Stomach (tissue), 9 donors: ENCODE results near the gene NHS. TPM values are rescaled to one million over a fixed set of nuclear protein-coding genes. Genes with fewer than 3 reads are reported as not detected.
A peak's percentile ranks its signal among the peaks of the same experiment; 100 is the strongest.

ENCODE experiments used
- DNase-seq, 2 donors: peaks; one replicate each; pipeline versions ENCODE4 v3.0.0 to v3.0.0-alpha.2; 2013 to 2019
- H3K27ac ChIP-seq, 5 donors: fragments of 200-600 bp in 4 of 5; sonication (generic) in 4 of 5; one replicate each; pipeline ENCODE4 v1.5.1; 2013 to 2019; ENCODE audit warnings: mild to moderate bottlenecking in 1 of 5, moderate library complexity in 1 of 5
- H3K27me3 ChIP-seq, 3 donors: fragments of 200-600 bp; sonication (generic); one replicate each; pipeline ENCODE4 v1.5.1; 2017 to 2019; ENCODE audit warnings: mixed run types in 1 of 3
- H3K36me3 ChIP-seq, 4 donors: fragments of 200-600 bp; sonication (generic); 1 replicate in 3 of 4; 2 replicates in 1 of 4; pipeline ENCODE4 v1.5.1; 2016 to 2019
- H3K4me1 ChIP-seq, 4 donors: fragments of 200-600 bp; sonication (generic); one replicate each; pipeline ENCODE4 v1.5.1; 2016 to 2019
- H3K4me3 ChIP-seq, 4 donors: fragments of 200-600 bp; sonication (generic) in 3 of 4; one replicate each; pipeline ENCODE4 v1.5.1; 2016 to 2019; ENCODE audit warnings: mild to moderate bottlenecking in 1 of 4
- H3K9me3 ChIP-seq, 4 donors: fragments of 200-600 bp; sonication (generic); one replicate each; pipeline ENCODE4 v1.5.1; 2016 to 2019
- CTCF ChIP-seq, 7 experiments: fragments of 450-650 bp in 4 of 7; fragments of 200-600 bp in 3 of 7; sonication (generic) in 3 of 7; IDR thresholded peaks; one replicate each; pipeline ENCODE4 v1.5.1; 2016 to 2019; ENCODE audit warnings: antibody characterized with exemption in 7 of 7, control low read depth in 2 of 7, mild to moderate bottlenecking in 1 of 7
- EP300 ChIP-seq: sonication (generic); formaldehyde crosslinking; IDR thresholded peaks from one replicate; pipeline ENCODE4 v1.6.1; 2017; ENCODE audit warnings: antibody characterized with exemption
- POLR2A ChIP-seq, 4 donors: fragments of 450-650 bp; IDR thresholded peaks; one replicate each; pipeline ENCODE4 v1.6.1; 2016; ENCODE audit warnings: antibody characterized with exemption in 4 of 4, control low read depth in 2 of 4, mild to moderate bottlenecking in 1 of 4, moderate library complexity in 1 of 4
- POLR2AphosphoS5 ChIP-seq, 3 donors: sonication (generic); formaldehyde crosslinking; IDR thresholded peaks; one replicate each; pipeline ENCODE4 v1.6.1; 2016; ENCODE audit warnings: antibody characterized with exemption in 3 of 3
- WGBS, 5 donors: extraction: QIAGEN DNeasy Blood & Tissue Kit in 3 of 5; methylation state at CpG; one replicate each; pipeline versions ENCODE4 v1.1.5 to v1.1.7; 2013 to 2018; 5-methylcytosine and 5-hydroxymethylcytosine counted together
- intact Hi-C: fragments of 100-400 bp; cut with DNase I; formaldehyde crosslinking; loops from one replicate; pipeline ENCODE4 v1.15.1; 2023; ENCODE audit warnings: low total_unique reads
- polyA plus RNA-seq, 3 donors: library from polyadenylated mRNA; stranded (reverse); fragments of 200-250 nt; gene quantifications; one replicate each; pipeline ENCODE4 v1.2.3, GENCODE V29; 2013
- total RNA-seq, 5 donors: library from RNA; depleted of rRNA; stranded (reverse); fragments of >200 nt; gene quantifications; one replicate each; pipeline versions ENCODE4 v1.1.0 to v1.2.3, GENCODE V29; 2014 to 2016
- donor health status: healthy with polysubstance abuse.
- donor health status: Bipolar disorder and iron deficiency.
- donor health status: healthy.

NHS gene
- total and polyA plus RNA-seq, 8 donors, result 1.00 to 7.5 (median 4.3) TPM

GRCh38 chrX:17553961-17554482 is 179.0 kb downstream of the NHS start:
- 66 to 90% (median 76%) methylated on average over 4 to 6 of the region's 6 CpGs for WGBS, 5 donors
- peak overlapping the region in 3 of 5 donors; percentile 32 to 46 (median 44) for H3K27ac ChIP-seq
- DNase-seq, result peak in 1 of 2 donors; percentile 50
- peaks cover 0 to 9% (median 7%) of the 10 kb centered on the region in 4 donors for H3K4me1 ChIP-seq
- intact Hi-C loops, result no loop called here
- peaks cover 0 to 4% (median 0%) of the 10 kb centered on the region in 3 donors for H3K27me3 ChIP-seq
- TF ChIP-seq CTCF (IDR thresholded peaks at IDR 0.05) (no peak), EP300 (peak; percentile 25), POLR2AphosphoS5 (IDR thresholded peaks at IDR 0.05) (peak in 2 of 3 donors; percentile 24 to 58), POLR2A (IDR thresholded peaks at IDR 0.05) (no peak)
- no peaks in the 10 kb centered on the region for H3K36me3 ChIP-seq
- no peaks in the 10 kb centered on the region for H3K9me3 ChIP-seq
- no peak overlapping the region for H3K4me3 ChIP-seq

- Histone ChIP-seq H3K27ac (peak overlapping the region in 1 of 5 donors; percentile 12), H3K27me3 (peaks cover 0 to 4% (median 0%) of the 10 kb centered on the region in 3 donors)
Measured at GRCh38 chrX:17554914-17555313, 179.9 kb downstream of the NHS start.

DNA sequence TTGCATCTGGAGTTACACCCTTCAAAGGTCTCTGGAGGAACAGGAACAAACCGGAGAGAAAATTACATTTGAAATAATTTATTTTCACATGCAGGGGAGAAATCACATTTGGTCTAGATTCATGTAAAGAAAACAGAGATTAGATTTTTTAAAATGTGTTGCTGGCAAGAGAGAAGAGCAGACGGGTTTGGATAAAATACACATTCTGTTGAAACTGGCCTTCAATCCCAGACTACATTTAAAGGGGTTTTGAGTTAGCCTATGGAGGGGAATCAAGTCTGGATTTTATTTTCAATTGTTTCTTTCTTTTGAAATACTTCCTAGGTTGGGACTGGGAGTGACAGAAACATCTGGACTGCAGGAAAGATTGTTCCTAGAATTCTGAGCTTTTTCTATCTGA is 180.8 kb downstream of the NHS start:
- no peaks in the 10 kb centered on the region for H3K9me3 ChIP-seq
- peaks cover 6 to 28% (median 18%) of the 10 kb centered on the region in 4 donors for H3K4me1 ChIP-seq
- no peaks in the 10 kb centered on the region for H3K36me3 ChIP-seq
- DNase-seq, result no peak
- peaks cover 0 to 4% (median 0%) of the 10 kb centered on the region in 3 donors for H3K27me3 ChIP-seq
- H3K27ac ChIP-seq, result peak overlapping the region in 1 of 5 donors; percentile 12
- no peak overlapping the region for H3K4me3 ChIP-seq
- 32 to 63% (median 46%) methylated on average over 2 of the region's 2 CpGs for WGBS, 5 donors
- intact Hi-C loops, result no loop called here
- TF ChIP-seq CTCF (IDR thresholded peaks at IDR 0.05) (no peak), EP300 (no peak), POLR2A (IDR thresholded peaks at IDR 0.05) (no peak), POLR2AphosphoS5 (IDR thresholded peaks at IDR 0.05) (no peak)

More at GRCh38 chrX:17554914-17555313, 179.9 kb downstream of the NHS start:
- no peak for DNase-seq
- 65 to 77% (median 74%) methylated on average over 5 of the region's 5 CpGs for WGBS, 5 donors
- Histone ChIP-seq H3K4me3 (no peak overlapping the region), H3K4me1 (peaks cover 5 to 18% (median 11%) of the 10 kb centered on the region in 4 donors), H3K36me3 (no peaks in the 10 kb centered on the region), H3K9me3 (no peaks in the 10 kb centered on the region)
- TF ChIP-seq EP300, result no peak
- TF ChIP-seq POLR2A (IDR thresholded peaks at IDR 0.05), result no peak
- TF ChIP-seq POLR2AphosphoS5 (IDR thresholded peaks at IDR 0.05), result no peak
- TF ChIP-seq CTCF (IDR thresholded peaks at IDR 0.05), result no peak
- intact Hi-C loops, result no loop called here

DNA sequence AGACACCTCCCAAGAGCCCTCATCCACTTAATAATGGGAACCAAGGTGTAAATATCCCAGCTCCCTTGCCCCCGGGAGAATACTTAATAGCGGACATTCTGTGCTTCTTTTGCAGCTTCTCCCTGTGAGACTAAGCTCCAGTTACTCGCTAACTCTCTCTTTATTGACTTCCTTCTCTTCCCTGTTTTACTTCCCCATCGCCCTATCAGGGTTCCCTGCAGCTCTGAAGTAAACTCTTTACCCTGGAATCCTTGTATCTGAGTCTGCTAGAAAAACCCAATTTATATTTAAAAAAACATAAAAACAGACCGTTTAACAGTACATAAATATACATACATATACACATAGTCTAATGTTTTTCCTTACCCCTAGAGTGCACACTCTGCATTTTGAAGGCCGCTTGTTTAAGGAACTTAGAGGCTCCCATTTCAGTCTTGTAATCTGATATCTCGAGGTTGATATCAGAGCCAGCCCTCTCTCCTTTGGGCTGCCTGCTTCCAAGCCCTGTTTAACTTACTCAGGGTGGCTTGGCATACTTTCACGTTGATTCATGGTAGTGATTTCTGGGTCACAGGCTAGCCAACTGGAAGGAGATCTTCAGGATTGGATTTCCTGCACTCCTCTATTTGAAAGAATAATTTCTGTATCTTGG is 184.9 kb downstream of the NHS start:
- intact Hi-C loops, result no loop called here
- Histone ChIP-seq H3K27ac (peak overlapping the region in 4 of 5 donors; percentile 29 to 69 (median 50)), H3K27me3 (peaks cover 0 to 4% (median 0%) of the 10 kb centered on the region in 3 donors), H3K9me3 (no peaks in the 10 kb centered on the region), H3K4me1 (peaks cover 6 to 24% (median 12%) of the 10 kb centered on the region in 4 donors), H3K36me3 (no peaks in the 10 kb centered on the region), H3K4me3 (no peak overlapping the region)
- 14 to 30% (median 25%) methylated on average over 8 of the region's 8 CpGs for WGBS, 5 donors
- peak; percentile 47 to 69 for DNase-seq
- TF ChIP-seq EP300, result no peak
- peak in 1 of 3 donors; percentile 69 for TF ChIP-seq POLR2AphosphoS5 (IDR thresholded peaks at IDR 0.05)
- TF ChIP-seq CTCF (IDR thresholded peaks at IDR 0.05), result no peak
